Tibial artery (tissue), 4 donors: ENCODE results near the gene SLC41A3.
A peak's percentile ranks its signal among the peaks of the same experiment; 100 is the strongest.

Source experiments
- DNase-seq, 2 donors: peaks; one replicate each; pipeline ENCODE4 v3.0.0-alpha.2; 2019
- H3K27ac ChIP-seq, 2 donors: fragments of 200-600 bp; sonication (generic) in 1 of 2; 1 replicate in 1 of 2; 2 replicates in 1 of 2; pipeline ENCODE4 v1.5.1; 2018 to 2019; ENCODE audit warnings: mild to moderate bottlenecking in 1 of 2
- H3K27me3 ChIP-seq, 2 donors: fragments of 200-600 bp; sonication (generic) in 1 of 2; one replicate each; pipeline versions ENCODE4 v1.5.1 to v1.6.0; 2016 to 2019
- H3K36me3 ChIP-seq, 3 donors: fragments of 200-600 bp; sonication (generic) in 2 of 3; one replicate each; pipeline ENCODE4 v1.5.1; 2016 to 2019; ENCODE audit warnings: mild to moderate bottlenecking in 2 of 3
- H3K4me1 ChIP-seq, 4 donors: fragments of 200-600 bp; sonication (generic) in 2 of 4; 1 replicate in 3 of 4; 2 replicates in 1 of 4; pipeline ENCODE4 v1.5.1; 2016 to 2019
- H3K4me3 ChIP-seq, 2 donors: fragments of 200-600 bp; sonication (generic) in 1 of 2; 1 replicate in 1 of 2; 2 replicates in 1 of 2; pipeline ENCODE4 v1.5.1; 2018 to 2019; ENCODE audit warnings: mild to moderate bottlenecking in 2 of 2
- H3K9me3 ChIP-seq, 3 donors: fragments of 200-600 bp; sonication (generic) in 1 of 3; one replicate each; pipeline ENCODE4 v1.5.1; 2016 to 2019
- CTCF ChIP-seq, 2 experiments: fragments of 200-600 bp in 1 of 2; fragments of 450-650 bp in 1 of 2; IDR thresholded peaks; one replicate each; pipeline ENCODE4 v1.5.1; 2017 to 2019; ENCODE audit warnings: antibody characterized with exemption in 2 of 2, mild to moderate bottlenecking in 1 of 2, moderate library complexity in 1 of 2
- intact Hi-C: fragments of 100-400 bp; cut with DNase I; formaldehyde crosslinking; loops from one replicate; pipeline ENCODE4 v1.15.0; 2023; ENCODE audit warnings: low total_unique reads

SLC41A3 gene

GRCh38 chr3:126017362-126017761 lies 66.6 kb downstream of the SLC41A3 start:
- Histone ChIP-seq H3K9me3 (no peaks in the 10 kb centered on the region), H3K4me1 (no peaks in the 10 kb centered on the region), H3K4me3 (no peak overlapping the region), H3K27me3 (no peaks in the 10 kb centered on the region), H3K27ac (no peak overlapping the region), H3K36me3 (peaks cover 18 to 84% (median 41%) of the 10 kb centered on the region in 3 donors)
- DNase-seq, result no peak
- TF ChIP-seq CTCF (IDR thresholded peaks at IDR 0.05), result no peak
- intact Hi-C loops, result no loop called here

GRCh38 chr3:126016616-126017015 lies 67.3 kb downstream of the SLC41A3 start:
- no peak overlapping the region for H3K4me3 ChIP-seq
- TF ChIP-seq CTCF (IDR thresholded peaks at IDR 0.05), result no peak
- no peaks in the 10 kb centered on the region for H3K4me1 ChIP-seq
- H3K9me3 ChIP-seq, result no peaks in the 10 kb centered on the region
- no peak for DNase-seq
- H3K36me3 ChIP-seq, result peaks cover 26 to 84% (median 44%) of the 10 kb centered on the region in 3 donors
- no peak overlapping the region for H3K27ac ChIP-seq
- H3K27me3 ChIP-seq, result no peaks in the 10 kb centered on the region
- intact Hi-C loops, result no loop called here

- intact Hi-C loops, result no loop called here
- H3K27me3 ChIP-seq, result no peaks in the 10 kb centered on the region
- H3K9me3 ChIP-seq, result no peaks in the 10 kb centered on the region
- H3K4me1 ChIP-seq, result no peaks in the 10 kb centered on the region
- no peak overlapping the region for H3K4me3 ChIP-seq
- DNase-seq, result no peak
- no peak for TF ChIP-seq CTCF (IDR thresholded peaks at IDR 0.05)
- H3K27ac ChIP-seq, result no peak overlapping the region
- peaks cover 39 to 90% (median 50%) of the 10 kb centered on the region in 3 donors for H3K36me3 ChIP-seq
Observed at GRCh38 chr3:126015075-126015474, 68.8 kb downstream of the SLC41A3 start.

DNA sequence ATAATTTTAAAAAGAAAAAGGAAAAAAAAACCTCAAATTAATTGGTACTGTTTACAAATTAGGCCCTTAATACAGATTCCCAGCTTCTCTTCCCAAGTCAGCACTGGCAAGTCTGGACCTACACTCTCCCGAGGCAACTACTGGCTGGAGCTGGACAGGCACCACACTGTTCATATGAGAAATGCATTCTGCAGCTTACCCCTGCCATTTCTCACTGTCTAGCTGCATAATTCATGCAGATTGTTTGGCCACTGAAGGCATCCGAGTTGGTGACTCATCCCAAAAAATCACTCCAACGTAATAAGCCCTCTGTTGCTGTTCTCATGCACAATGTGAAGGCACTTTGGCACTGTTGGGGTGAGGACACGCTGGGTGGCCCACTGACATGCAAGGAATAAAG lies 69.7 kb downstream of the SLC41A3 start:
- Histone ChIP-seq H3K27me3 (no peaks in the 10 kb centered on the region), H3K4me1 (no peaks in the 10 kb centered on the region), H3K27ac (no peak overlapping the region), H3K36me3 (peaks cover 46 to 89% (median 56%) of the 10 kb centered on the region in 3 donors), H3K9me3 (no peaks in the 10 kb centered on the region), H3K4me3 (no peak overlapping the region)
- intact Hi-C loops, result no loop called here
- no peak for TF ChIP-seq CTCF (IDR thresholded peaks at IDR 0.05)
- no peak for DNase-seq

DNA sequence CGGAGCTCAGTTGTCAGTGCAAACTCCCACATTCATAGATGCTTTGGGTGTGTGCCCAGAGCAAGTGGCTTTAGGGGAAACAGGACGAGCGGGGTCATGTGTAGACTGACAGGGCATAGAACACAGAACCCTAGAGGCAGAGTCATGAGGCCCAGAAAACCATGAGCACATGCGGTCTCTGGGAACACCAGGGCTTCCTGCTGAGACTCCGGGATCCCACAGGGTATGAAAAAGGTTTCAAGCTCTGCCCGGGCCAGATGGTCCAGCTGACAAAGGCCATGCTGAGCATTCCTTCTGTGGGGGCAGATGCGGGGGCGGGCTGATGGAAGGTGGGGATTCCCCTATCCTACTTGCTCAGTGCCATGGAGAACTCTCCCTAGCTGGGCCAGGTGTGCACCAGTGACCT lies 70.2 kb downstream of the SLC41A3 start:
- Histone ChIP-seq H3K4me3 (no peak overlapping the region), H3K27ac (no peak overlapping the region), H3K36me3 (peaks cover 51 to 90% (median 61%) of the 10 kb centered on the region in 3 donors), H3K4me1 (no peaks in the 10 kb centered on the region), H3K9me3 (no peaks in the 10 kb centered on the region), H3K27me3 (no peaks in the 10 kb centered on the region)
- TF ChIP-seq CTCF (IDR thresholded peaks at IDR 0.05), result no peak
- intact Hi-C loops, result no loop called here
- peak in 1 of 2 donors; percentile 45 for DNase-seq

DNA sequence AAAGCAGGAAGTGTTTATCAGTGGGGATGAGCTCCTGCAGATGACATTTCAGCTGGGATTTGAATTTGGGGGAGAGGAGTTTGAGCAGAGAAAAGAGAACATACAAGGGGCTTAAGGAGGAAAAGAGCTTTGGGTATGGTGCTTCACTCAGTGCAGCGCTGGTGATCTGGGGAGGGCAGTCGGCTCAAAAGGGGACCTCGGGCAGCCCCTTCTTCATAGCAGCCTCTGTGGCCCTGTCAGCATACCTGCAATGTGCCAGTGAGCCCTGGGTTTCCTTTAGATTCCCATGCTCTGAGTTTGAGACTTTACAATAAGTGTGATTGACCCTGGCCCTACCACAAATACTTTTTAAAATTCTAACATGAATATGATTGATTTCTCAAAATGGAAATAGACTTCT lies 74.7 kb downstream of the SLC41A3 start:
- H3K27ac ChIP-seq, result no peak overlapping the region
- no peak for TF ChIP-seq CTCF (IDR thresholded peaks at IDR 0.05)
- intact Hi-C loops, result no loop called here
- H3K9me3 ChIP-seq, result no peaks in the 10 kb centered on the region
- no peak for DNase-seq
- H3K4me3 ChIP-seq, result no peak overlapping the region
- H3K27me3 ChIP-seq, result no peaks in the 10 kb centered on the region
- H3K36me3 ChIP-seq, result peaks cover 62 to 97% (median 76%) of the 10 kb centered on the region in 3 donors
- H3K4me1 ChIP-seq, result no peaks in the 10 kb centered on the region
